Breast epithelium (tissue), 4 donors: ENCODE measurements around the gene DPEP1. TPM values are rescaled to one million over a fixed set of nuclear protein-coding genes. Genes with fewer than 3 reads are reported as not detected.
"Not testable (repeated sequence)": the region's sequence is repeated elsewhere in the genome, so short reads cannot be mapped to it uniquely, and the experiment has no call there.

ENCODE experiments used
- DNase-seq, 2 donors: peaks; one replicate each; pipeline ENCODE4 v3.0.0-alpha.2; 2019; ENCODE audit warnings: low spot score in 2 of 2
- H3K27ac ChIP-seq, 2 donors: fragments of 200-600 bp; sonication (generic) in 1 of 2; one replicate each; pipeline ENCODE4 v1.5.1; 2016 to 2019; ENCODE audit warnings: mild to moderate bottlenecking in 1 of 2
- H3K27me3 ChIP-seq, 2 donors: fragments of 200-600 bp; sonication (generic) in 1 of 2; one replicate each; pipeline versions ENCODE4 v1.5.1 to v1.6.0; 2017 to 2019; ENCODE audit warnings: control low read depth in 1 of 2, mild to moderate bottlenecking in 1 of 2
- H3K36me3 ChIP-seq: fragments of 200-600 bp; one replicate; pipeline ENCODE4 v1.5.1; 2019
- H3K4me1 ChIP-seq, 2 donors: fragments of 200-600 bp; sonication (generic); one replicate each; pipeline ENCODE4 v1.5.1; 2016 to 2019; ENCODE audit warnings: control low read depth in 1 of 2
- H3K4me3 ChIP-seq, 3 donors: fragments of 200-600 bp; sonication (generic); 1 replicate in 2 of 3; 2 replicates in 1 of 3; pipeline ENCODE4 v1.5.1; 2016 to 2019; ENCODE audit warnings: mild to moderate bottlenecking in 3 of 3, moderate library complexity in 2 of 3
- H3K9me3 ChIP-seq, 2 donors: fragments of 200-600 bp; sonication (generic) in 1 of 2; one replicate each; pipeline ENCODE4 v1.5.1; 2016 to 2019; ENCODE audit warnings: control low read depth in 1 of 2
- CTCF ChIP-seq, 3 donors: fragments of 450-650 bp; IDR thresholded peaks; one replicate each; pipeline ENCODE4 v1.5.1; 2016 to 2017; ENCODE audit warnings: antibody characterized with exemption in 3 of 3, mild to moderate bottlenecking in 3 of 3, moderate library complexity in 3 of 3
- POLR2A ChIP-seq: fragments of 450-650 bp; IDR thresholded peaks from one replicate; pipeline ENCODE4 v1.6.1; 2016; ENCODE audit warnings: antibody characterized with exemption, mild to moderate bottlenecking, moderate library complexity
- POLR2AphosphoS5 ChIP-seq, 3 donors: sonication (generic); formaldehyde crosslinking; IDR thresholded peaks; one replicate each; pipeline ENCODE4 v1.6.1; 2017; ENCODE audit warnings: antibody characterized with exemption in 3 of 3
- intact Hi-C: fragments of 100-400 bp; cut with DNase I; formaldehyde crosslinking; loops from one replicate; pipeline ENCODE4 v1.15.1; 2023; ENCODE audit warnings: low total_unique reads
- total RNA-seq, 3 donors: library from RNA; depleted of rRNA; stranded (reverse); fragments of >200 nt; gene quantifications; one replicate each; pipeline ENCODE4 v1.1.0, GENCODE V29; 2016

The DPEP1 gene
- total RNA-seq, 3 donors from 2014 or later: 0.59 to 0.98 (median 0.80) TPM

- H3K4me3 ChIP-seq: no peak overlapping the region
- H3K9me3 ChIP-seq: no peaks in the 10 kb centered on the region
- no peaks in the 10 kb centered on the region for H3K36me3 ChIP-seq
- H3K27me3 ChIP-seq: peaks cover 0 to 28% of the 10 kb centered on the region in 2 donors
- no peak for TF ChIP-seq POLR2A
- TF ChIP-seq CTCF (IDR thresholded peaks at IDR 0.05): no peak
- no peak for TF ChIP-seq POLR2AphosphoS5 (IDR thresholded peaks at IDR 0.05)
- intact Hi-C loops: no loop called here
- DNase-seq: no peak
- H3K27ac ChIP-seq: no peak overlapping the region
- peaks cover 13 to 14% of the 10 kb centered on the region in 2 donors for H3K4me1 ChIP-seq
Measured at GRCh38 chr16:89567656-89568594, 45.5 kb upstream of the DPEP1 start.

- H3K36me3 ChIP-seq: no peaks in the 10 kb centered on the region
- intact Hi-C loops: no loop called here
Measured at GRCh38 chr16:89569506-89570341, 43.7 kb upstream of the DPEP1 start.

GRCh38 chr16:89570342-89570923 is 43.0 kb upstream of the DPEP1 start:
- no peak overlapping the region for H3K27ac ChIP-seq
- TF ChIP-seq POLR2A (no peak), CTCF (IDR thresholded peaks at IDR 0.05) (no peak), POLR2AphosphoS5 (IDR thresholded peaks at IDR 0.05) (no peak)
- H3K4me1 ChIP-seq: peaks cover 17 to 21% of the 10 kb centered on the region in 2 donors
- intact Hi-C loops: no loop called here
- DNase-seq: no peak
- peaks cover 10 to 48% of the 10 kb centered on the region in 2 donors for H3K27me3 ChIP-seq
- H3K36me3 ChIP-seq: no peaks in the 10 kb centered on the region
- no peaks in the 10 kb centered on the region for H3K9me3 ChIP-seq
- H3K4me3 ChIP-seq: no peak overlapping the region

More at GRCh38 chr16:89569506-89570341, 43.7 kb upstream of the DPEP1 start:
- peaks cover 3 to 41% of the 10 kb centered on the region in 2 donors for H3K27me3 ChIP-seq
- no peak for TF ChIP-seq POLR2A
- TF ChIP-seq CTCF (IDR thresholded peaks at IDR 0.05): no peak
- no peak for TF ChIP-seq POLR2AphosphoS5 (IDR thresholded peaks at IDR 0.05)
- H3K4me1 ChIP-seq: peaks cover 16 to 20% of the 10 kb centered on the region in 2 donors
- DNase-seq: no peak
- no peaks in the 10 kb centered on the region for H3K9me3 ChIP-seq
- H3K27ac ChIP-seq: no peak overlapping the region
- no peak overlapping the region for H3K4me3 ChIP-seq

DNA sequence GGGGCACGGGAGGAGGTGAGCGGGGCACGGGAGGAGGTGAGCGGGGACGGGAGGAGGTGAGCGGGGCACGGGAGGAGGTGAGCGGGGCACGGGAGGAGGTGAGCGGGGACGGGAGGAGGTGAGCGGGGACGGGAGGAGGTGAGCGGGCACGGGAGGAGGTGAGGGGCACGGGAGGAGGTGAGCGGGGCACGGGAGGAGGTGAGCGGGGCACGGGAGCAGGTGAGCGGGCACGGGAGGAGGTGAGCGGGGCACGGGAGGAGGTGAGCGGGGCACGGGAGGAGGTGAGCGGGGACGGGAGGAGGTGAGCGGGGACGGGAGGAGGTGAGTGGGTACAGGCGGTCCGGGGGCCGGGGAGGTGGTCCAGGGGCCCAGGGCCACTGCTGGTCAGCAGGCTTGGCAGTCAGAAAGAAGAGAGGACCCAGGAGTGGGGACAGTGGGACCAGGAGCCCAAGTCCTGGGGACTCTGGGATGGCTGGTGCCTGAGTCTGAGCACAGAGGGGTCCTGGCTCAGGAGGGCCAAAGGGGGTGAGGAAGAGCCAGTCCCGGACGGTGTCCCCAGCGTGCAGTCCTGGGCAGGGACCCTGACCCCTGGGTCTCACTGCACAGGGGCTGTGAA is 42.4 kb upstream of the DPEP1 start:
- H3K36me3 ChIP-seq, H3K27ac ChIP-seq, H3K4me3 ChIP-seq, H3K9me3 ChIP-seq, DNase-seq, intact Hi-C loops: not testable (repeated sequence)
- H3K4me1 ChIP-seq: peaks cover 11 to 15% of the 10 kb centered on the region in 2 donors
- H3K27me3 ChIP-seq: peaks cover 12 to 52% of the 10 kb centered on the region in 2 donors

GRCh38 chr16:89571636-89572035 is 41.8 kb upstream of the DPEP1 start:
- DNase-seq: no peak
- intact Hi-C loops: no loop called here
- H3K4me1 ChIP-seq: peaks cover 8 to 12% of the 10 kb centered on the region in 2 donors
- no peak overlapping the region for H3K4me3 ChIP-seq
- H3K27ac ChIP-seq: no peak overlapping the region
- no peaks in the 10 kb centered on the region for H3K36me3 ChIP-seq
- TF ChIP-seq CTCF (IDR thresholded peaks at IDR 0.05) (no peak), POLR2A (no peak), POLR2AphosphoS5 (IDR thresholded peaks at IDR 0.05) (no peak)
- peaks cover 13 to 58% of the 10 kb centered on the region in 2 donors for H3K27me3 ChIP-seq
- no peaks in the 10 kb centered on the region for H3K9me3 ChIP-seq
